Measurements from ENCODE around the gene CCDC85C.

GRCh38 chr14:99596071-99596627 lies 7.9 kb downstream of the CCDC85C start:
- TF ChIP-seq, protein P1, sequence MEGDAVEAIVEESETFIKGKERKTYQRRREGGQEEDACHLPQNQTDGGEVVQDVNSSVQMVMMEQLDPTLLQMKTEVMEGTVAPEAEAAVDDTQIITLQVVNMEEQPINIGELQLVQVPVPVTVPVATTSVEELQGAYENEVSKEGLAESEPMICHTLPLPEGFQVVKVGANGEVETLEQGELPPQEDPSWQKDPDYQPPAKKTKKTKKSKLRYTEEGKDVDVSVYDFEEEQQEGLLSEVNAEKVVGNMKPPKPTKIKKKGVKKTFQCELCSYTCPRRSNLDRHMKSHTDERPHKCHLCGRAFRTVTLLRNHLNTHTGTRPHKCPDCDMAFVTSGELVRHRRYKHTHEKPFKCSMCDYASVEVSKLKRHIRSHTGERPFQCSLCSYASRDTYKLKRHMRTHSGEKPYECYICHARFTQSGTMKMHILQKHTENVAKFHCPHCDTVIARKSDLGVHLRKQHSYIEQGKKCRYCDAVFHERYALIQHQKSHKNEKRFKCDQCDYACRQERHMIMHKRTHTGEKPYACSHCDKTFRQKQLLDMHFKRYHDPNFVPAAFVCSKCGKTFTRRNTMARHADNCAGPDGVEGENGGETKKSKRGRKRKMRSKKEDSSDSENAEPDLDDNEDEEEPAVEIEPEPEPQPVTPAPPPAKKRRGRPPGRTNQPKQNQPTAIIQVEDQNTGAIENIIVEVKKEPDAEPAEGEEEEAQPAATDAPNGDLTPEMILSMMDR (IDR thresholded peaks at IDR 0.05 in 2 of 3, conservative IDR thresholded peaks at IDR 0.05 in 1 of 3; ENCODE audit: control insufficient read depth in 2 of 3, extremely low read depth in 1 of 3, insufficient read depth in 1 of 3, low read depth in 3 of 3, low read length in 3 of 3): no peak
- TF ChIP-seq POLR2A (IDR thresholded peaks at IDR 0.05; ENCODE audit: low read depth, low read length) (no peak), TAF1 (IDR thresholded peaks at IDR 0.05; ENCODE audit: borderline replicate concordance, low read depth, low read length) (no peak), NFIC (IDR thresholded peaks at IDR 0.05; ENCODE audit: low read depth, low read length) (no peak), TBL1XR1 (IDR thresholded peaks at IDR 0.05; ENCODE audit: low read depth, low read length) (no peak), ZBTB33 (IDR thresholded peaks at IDR 0.05) (no peak), HDGF (IDR thresholded peaks at IDR 0.05) (no peak), CREM (IDR thresholded peaks at IDR 0.05; ENCODE audit: low read depth) (no peak), SMC3 (IDR thresholded peaks at IDR 0.05; ENCODE audit: borderline replicate concordance, low read length) (no peak), SUZ12 (IDR thresholded peaks at IDR 0.05; ENCODE audit: unreplicated experiment) (no peak), SIN3A (IDR thresholded peaks at IDR 0.05; ENCODE audit: low read depth, low read length) (no peak), BACH1 (IDR thresholded peaks at IDR 0.05; ENCODE audit: borderline replicate concordance) (no peak), USF1 (IDR thresholded peaks at IDR 0.05; ENCODE audit: borderline replicate concordance, extremely low read length, insufficient read depth, low read depth, low read length) (no peak)

Data from GM12878 (cell line).